GM12865 (cell line): ENCODE measurements around the gene VEZT.

Source experiments
- DNase-seq: peaks from one replicate; pipeline ENCODE4 v3.0.0; 2010; ENCODE audit warnings: low read depth
- H3K4me3 ChIP-seq: 2 replicates; pipeline ENCODE4 v1.5.1; 2011; ENCODE audit warnings: mild to moderate bottlenecking, low read depth, low read length, control low read depth
- CTCF ChIP-seq: IDR thresholded peaks from 2 replicates; pipeline ENCODE4 v1.5.1; 2011; ENCODE audit warnings: low read length, control low read depth, low read depth, inconsistent platforms; ENCODE audit not compliant: insufficient read depth; ENCODE audit errors: missing control alignments

VEZT gene

GRCh38 chr12:95214466-95214865 lies 3.1 kb upstream of the VEZT start:
- TF ChIP-seq CTCF = no peak
- H3K4me3 ChIP-seq = peak overlapping the region; percentile 89
- peak; percentile 44 for DNase-seq

- TF ChIP-seq CTCF = no peak
- DNase-seq = peak; percentile 42
- H3K4me3 ChIP-seq = peak overlapping the region; percentile 89
These were observed 1.7 kb upstream of the VEZT start for GRCh38 chr12:95215949-95216348.

GRCh38 chr12:95216711-95217376 lies 763 bp upstream of the VEZT start:
- H3K4me3 ChIP-seq = peak overlapping the region; percentile 89
- DNase-seq = peak; percentile 44
- TF ChIP-seq CTCF = no peak

- peak; percentile 72 for DNase-seq
- peak overlapping the region; percentile 80 for H3K4me3 ChIP-seq
- TF ChIP-seq CTCF = no peak
These were observed 835 bp downstream of the VEZT start for GRCh38 chr12:95218150-95219133.

GRCh38 chr12:95220190-95220589 lies 2.6 kb downstream of the VEZT start:
- TF ChIP-seq CTCF = no peak
- peak overlapping the region; percentile 80 for H3K4me3 ChIP-seq
- DNase-seq = no peak

- no peak for DNase-seq
- H3K4me3 ChIP-seq = no peak overlapping the region
- TF ChIP-seq CTCF = no peak
These were observed 3.1 kb downstream of the VEZT start for GRCh38 chr12:95220726-95221125.
